ENCODE measurements around the gene ADAM11. TPM values are rescaled to one million over a fixed set of nuclear protein-coding genes. Genes with fewer than 3 reads are reported as not detected.
"Not testable (repeated sequence)": the region's sequence is repeated elsewhere in the genome, so short reads cannot be mapped to it uniquely, and the experiment has no call there.

ADAM11 gene
- total RNA-seq, 1 donor from 2014 or later: 6.0 TPM

DNA sequence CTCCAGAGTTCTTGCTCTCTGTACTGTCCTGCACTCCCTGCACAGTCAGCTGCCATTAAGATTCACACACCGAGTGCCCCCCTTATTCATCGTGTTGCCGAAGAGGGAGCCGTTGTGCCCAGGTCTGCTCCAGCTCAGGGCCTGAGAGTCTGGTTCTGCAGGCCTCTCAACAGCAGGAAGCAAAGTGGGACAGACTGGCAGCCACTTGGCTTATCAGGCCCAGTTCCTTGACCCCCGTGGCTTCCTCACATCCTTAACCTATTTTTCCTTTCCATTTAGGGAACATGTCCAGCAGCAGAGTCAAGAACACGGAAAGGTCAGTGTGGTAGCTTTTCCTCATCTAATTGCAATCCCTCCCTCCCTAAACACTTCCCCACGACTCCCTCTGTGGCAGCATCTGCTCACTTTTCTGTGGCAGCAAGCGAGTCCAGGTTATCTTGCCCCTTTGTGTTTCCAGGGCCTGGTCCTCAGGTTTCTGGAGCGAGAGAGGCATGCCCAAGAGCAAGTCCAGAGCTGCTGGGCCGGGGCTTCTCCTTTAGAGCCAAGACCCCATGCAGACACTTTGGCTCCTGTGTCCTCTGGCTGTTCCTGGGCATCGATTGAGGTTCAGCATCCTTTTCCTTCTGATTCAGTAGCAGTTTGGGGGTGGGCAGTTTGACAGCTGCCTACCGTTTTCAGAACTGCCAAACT is 22.1 kb upstream of the ADAM11 start:
- H3K27me3 Mint-ChIP-seq (ENCODE audit: low read depth): no peaks in the 10 kb centered on the region
- no peak overlapping the region for H3K27ac Mint-ChIP-seq (ENCODE audit: unreplicated experiment)
- no peak for DNase-seq (ENCODE audit: low read depth, low spot score)
- no peaks in the 10 kb centered on the region for H3K4me1 Mint-ChIP-seq
- H3K36me3 Mint-ChIP-seq (ENCODE audit: low read depth): peaks cover 6% of the 10 kb centered on the region
- H3K9me3 Mint-ChIP-seq: no peaks in the 10 kb centered on the region
- TF ChIP-seq, protein P1, sequence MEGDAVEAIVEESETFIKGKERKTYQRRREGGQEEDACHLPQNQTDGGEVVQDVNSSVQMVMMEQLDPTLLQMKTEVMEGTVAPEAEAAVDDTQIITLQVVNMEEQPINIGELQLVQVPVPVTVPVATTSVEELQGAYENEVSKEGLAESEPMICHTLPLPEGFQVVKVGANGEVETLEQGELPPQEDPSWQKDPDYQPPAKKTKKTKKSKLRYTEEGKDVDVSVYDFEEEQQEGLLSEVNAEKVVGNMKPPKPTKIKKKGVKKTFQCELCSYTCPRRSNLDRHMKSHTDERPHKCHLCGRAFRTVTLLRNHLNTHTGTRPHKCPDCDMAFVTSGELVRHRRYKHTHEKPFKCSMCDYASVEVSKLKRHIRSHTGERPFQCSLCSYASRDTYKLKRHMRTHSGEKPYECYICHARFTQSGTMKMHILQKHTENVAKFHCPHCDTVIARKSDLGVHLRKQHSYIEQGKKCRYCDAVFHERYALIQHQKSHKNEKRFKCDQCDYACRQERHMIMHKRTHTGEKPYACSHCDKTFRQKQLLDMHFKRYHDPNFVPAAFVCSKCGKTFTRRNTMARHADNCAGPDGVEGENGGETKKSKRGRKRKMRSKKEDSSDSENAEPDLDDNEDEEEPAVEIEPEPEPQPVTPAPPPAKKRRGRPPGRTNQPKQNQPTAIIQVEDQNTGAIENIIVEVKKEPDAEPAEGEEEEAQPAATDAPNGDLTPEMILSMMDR (conservative IDR thresholded peaks at IDR 0.05): no peak
- H3K4me3 Mint-ChIP-seq: no peak overlapping the region

DNA sequence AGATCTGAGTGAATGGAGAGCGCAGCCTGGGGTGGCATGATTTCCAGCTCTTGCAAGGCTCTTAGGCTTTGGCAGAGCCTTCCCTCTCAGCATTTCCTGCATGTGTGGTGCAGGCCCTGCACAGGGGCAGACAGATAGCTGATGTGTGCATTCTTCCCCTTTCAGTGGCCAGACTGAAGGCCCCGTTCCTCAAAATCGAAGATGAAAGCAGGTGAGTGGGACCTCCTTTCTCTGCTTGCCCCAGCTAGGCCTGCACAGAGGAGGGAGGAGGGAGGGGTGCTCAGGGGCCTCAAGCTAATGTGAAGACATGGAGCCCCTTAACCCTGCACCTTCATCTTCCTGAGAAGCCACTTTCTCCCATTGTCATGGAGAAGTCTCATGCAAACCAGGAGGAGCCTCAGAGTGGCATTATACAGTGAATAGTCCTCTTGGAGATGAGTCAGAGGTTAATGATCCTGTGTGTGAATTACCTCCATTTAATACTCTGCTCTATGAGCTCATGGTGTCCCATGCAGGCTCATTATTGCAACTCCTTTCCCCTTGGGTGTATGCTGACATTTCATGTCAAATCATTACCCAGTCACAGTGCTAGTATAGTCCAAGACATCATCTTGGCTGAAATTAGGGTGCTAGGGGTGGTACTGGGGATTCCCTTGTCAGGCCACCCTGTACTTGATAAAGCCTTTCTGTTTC is 20.4 kb upstream of the ADAM11 start:
- Mint-ChIP-seq H3K27ac (ENCODE audit: unreplicated experiment) (no peak overlapping the region), H3K4me1 (no peaks in the 10 kb centered on the region), H3K27me3 (ENCODE audit: low read depth) (no peaks in the 10 kb centered on the region), H3K9me3 (no peaks in the 10 kb centered on the region), H3K4me3 (no peak overlapping the region), H3K36me3 (ENCODE audit: low read depth) (peaks cover 6% of the 10 kb centered on the region)
- TF ChIP-seq, protein P1 (conservative IDR thresholded peaks at IDR 0.05): no peak
- DNase-seq (ENCODE audit: low read depth, low spot score): no peak

DNA sequence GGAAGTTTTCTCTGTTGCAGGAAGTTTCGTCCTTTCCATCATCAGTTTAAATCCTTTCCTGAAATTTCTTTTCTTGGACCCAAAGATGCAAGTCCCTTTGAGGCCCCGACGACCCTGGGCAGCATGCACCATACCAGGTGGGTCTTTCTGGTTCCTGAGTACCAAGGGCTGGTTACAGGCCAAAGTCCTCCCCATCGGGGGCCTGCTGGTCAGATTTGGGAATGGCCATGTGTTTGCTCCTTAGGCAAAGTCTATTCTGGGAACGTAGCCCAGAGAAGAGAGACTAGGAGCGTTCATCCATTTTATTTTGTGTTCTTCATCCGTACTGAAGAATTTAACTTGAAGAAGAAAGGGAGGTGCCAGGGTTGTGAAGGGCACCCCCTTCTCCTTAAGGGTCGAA is 17.5 kb upstream of the ADAM11 start:
- Mint-ChIP-seq H3K27me3 (ENCODE audit: low read depth) (no peaks in the 10 kb centered on the region), H3K36me3 (ENCODE audit: low read depth) (peaks cover 3% of the 10 kb centered on the region), H3K4me3 (no peak overlapping the region), H3K4me1 (no peaks in the 10 kb centered on the region), H3K27ac (ENCODE audit: unreplicated experiment) (no peak overlapping the region), H3K9me3 (no peaks in the 10 kb centered on the region)
- no peak for DNase-seq (ENCODE audit: low read depth, low spot score)
- TF ChIP-seq, protein P1 (conservative IDR thresholded peaks at IDR 0.05): no peak

DNA sequence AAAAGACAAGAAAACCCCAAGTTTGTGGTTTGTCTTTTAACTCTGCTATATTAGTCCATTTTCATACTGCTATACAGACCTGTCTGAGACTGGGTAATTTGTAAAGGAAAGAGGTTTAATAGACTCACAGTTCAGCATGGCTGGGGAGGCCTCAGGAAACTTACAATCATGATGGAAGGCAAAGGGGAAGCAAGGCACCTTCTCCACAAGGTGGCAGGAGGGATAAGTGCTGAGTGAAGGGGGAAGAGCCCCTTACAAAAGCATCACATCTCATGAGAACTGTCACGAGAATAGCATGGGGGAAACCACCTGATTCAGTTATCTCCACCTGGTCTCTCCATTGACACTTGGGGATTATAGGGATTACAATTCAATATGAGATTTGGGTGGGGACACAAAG is 13.5 kb upstream of the ADAM11 start:
- Mint-ChIP-seq H3K4me1 (peaks cover 5% of the 10 kb centered on the region), H3K27ac (ENCODE audit: unreplicated experiment) (no peak overlapping the region), H3K4me3 (no peak overlapping the region), H3K27me3 (ENCODE audit: low read depth) (no peaks in the 10 kb centered on the region), H3K9me3 (no peaks in the 10 kb centered on the region), H3K36me3 (ENCODE audit: low read depth) (peaks cover under 1% of the 10 kb centered on the region)
- TF ChIP-seq, protein P1 (conservative IDR thresholded peaks at IDR 0.05): no peak
- no peak for DNase-seq (ENCODE audit: low read depth, low spot score)

DNA sequence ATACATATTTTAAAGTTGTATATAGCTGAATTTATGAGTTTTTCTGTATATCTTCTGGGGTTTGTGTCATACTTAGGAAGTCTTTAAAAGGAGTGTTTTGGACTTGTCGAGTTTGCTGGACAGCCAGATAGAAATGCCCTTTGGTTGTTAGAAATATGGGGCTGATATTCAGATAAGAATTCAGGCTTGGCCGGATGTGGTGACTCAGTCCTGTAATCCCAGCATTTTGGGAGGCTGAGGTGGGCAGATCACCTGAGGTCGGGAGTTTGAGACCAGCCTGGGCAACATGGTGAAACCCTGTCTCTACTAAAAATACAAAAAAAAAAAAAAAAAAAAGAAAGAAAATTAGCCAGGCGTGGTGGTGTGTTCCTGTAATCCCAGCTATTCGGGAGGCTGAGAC is 13.1 kb upstream of the ADAM11 start:
- H3K4me3 Mint-ChIP-seq; H3K36me3 Mint-ChIP-seq (ENCODE audit: low read depth); H3K27ac Mint-ChIP-seq (ENCODE audit: unreplicated experiment); H3K9me3 Mint-ChIP-seq; H3K4me1 Mint-ChIP-seq; H3K27me3 Mint-ChIP-seq (ENCODE audit: low read depth); DNase-seq (ENCODE audit: low read depth, low spot score): not testable (repeated sequence)

DNA sequence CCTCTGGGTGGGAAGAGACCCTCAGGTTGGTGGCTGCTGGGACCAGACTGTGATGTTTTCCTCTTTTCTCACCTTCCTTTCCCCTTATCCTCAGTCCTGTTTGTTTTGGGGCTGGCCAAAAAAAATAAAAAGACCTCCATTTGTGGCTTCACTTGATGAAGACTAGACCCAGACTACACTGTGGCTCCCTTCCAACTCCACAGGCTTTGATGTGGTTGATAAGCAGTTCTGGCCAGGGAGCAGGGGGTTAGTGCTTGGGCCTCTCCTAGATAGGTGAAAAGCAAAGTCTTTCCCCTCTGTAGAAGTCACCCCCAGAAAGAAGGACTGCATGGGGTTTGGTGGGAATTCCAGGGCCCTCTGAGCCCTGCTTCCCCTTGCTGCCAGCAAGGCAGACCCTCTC is 11.2 kb upstream of the ADAM11 start:
- TF ChIP-seq, protein P1 (conservative IDR thresholded peaks at IDR 0.05): no peak
- H3K27me3 Mint-ChIP-seq (ENCODE audit: low read depth): no peaks in the 10 kb centered on the region
- peaks cover 17% of the 10 kb centered on the region for H3K4me1 Mint-ChIP-seq
- no peak overlapping the region for H3K27ac Mint-ChIP-seq (ENCODE audit: unreplicated experiment)
- no peak for DNase-seq (ENCODE audit: low read depth, low spot score)
- H3K36me3 Mint-ChIP-seq (ENCODE audit: low read depth): peaks cover 6% of the 10 kb centered on the region
- H3K4me3 Mint-ChIP-seq: no peak overlapping the region
- no peaks in the 10 kb centered on the region for H3K9me3 Mint-ChIP-seq

Measured in neural crest cell (in vitro differentiated cells).